A673 (cell line): Measurements from ENCODE around the gene CNTRL.

Experiments used
- CTCF ChIP-seq: fragments of 300-800, 200-600 bp; sonication (generic); conservative IDR thresholded peaks from 2 replicates; pipeline ENCODE4 v1.5.1; 2017; ENCODE audit warnings: low read depth, mild to moderate bottlenecking, antibody characterized with exemption, low read length, moderate library complexity, mixed read lengths
- EZH2 ChIP-seq: fragments of 200-600 bp; sonication (generic); IDR thresholded peaks from 2 replicates; pipeline ENCODE4 v1.6.1; 2017; ENCODE audit warnings: borderline replicate concordance, low read depth, mild to moderate bottlenecking, mixed read lengths, antibody characterized with exemption, low read length; ENCODE audit not compliant: poor library complexity, severe bottlenecking

DNA sequence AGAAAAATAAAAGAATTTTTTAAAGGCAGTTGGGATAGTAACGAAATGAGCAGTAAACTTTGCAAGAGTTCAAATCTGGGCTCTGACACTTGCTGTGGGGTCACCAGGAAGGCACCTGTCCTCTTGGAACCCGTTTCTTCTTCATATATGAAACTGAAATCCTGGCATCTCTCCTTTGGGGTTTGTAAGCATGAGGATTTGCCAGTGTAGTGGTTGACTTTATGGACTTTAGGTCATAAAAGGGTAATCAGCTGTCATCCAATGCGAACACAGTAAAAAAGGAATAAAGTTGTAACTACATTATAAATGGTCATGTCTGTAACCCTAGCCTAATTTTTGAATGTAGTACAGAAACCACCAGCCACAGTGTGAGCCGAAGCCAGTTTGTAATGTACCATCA, 125.6 kb downstream of the CNTRL start:
- no peak for TF ChIP-seq CTCF
- TF ChIP-seq EZH2, result no peak
